Endodermal cell (in vitro differentiated cells): ENCODE results near the gene LRMDA. TPM values are rescaled to one million over a fixed set of nuclear protein-coding genes. Genes with fewer than 3 reads are reported as not detected.

ENCODE experiments used
- DNase-seq: peaks from one replicate; pipeline ENCODE4 v3.0.0-alpha.2; 2017
- H3K27ac ChIP-seq: 2 replicates; pipeline ENCODE4 v1.5.1; 2013; ENCODE audit warnings: mild to moderate bottlenecking, low read depth, low read length, moderate library complexity
- H3K27me3 ChIP-seq: 2 replicates; pipeline ENCODE4 v1.6.1; 2013; ENCODE audit warnings: mild to moderate bottlenecking, low read length, moderate library complexity; ENCODE audit not compliant: insufficient read depth, control insufficient read depth, poor library complexity, severe bottlenecking
- H3K36me3 ChIP-seq: 2 replicates; pipeline ENCODE4 v1.7.0; 2013; ENCODE audit warnings: mild to moderate bottlenecking, low read length, moderate library complexity; ENCODE audit not compliant: control insufficient read depth, insufficient read depth
- H3K4me1 ChIP-seq: one replicate; pipeline ENCODE4 v1.7.0; 2013; ENCODE audit warnings: low read length; ENCODE audit not compliant: control insufficient read depth, insufficient read depth
- H3K4me3 ChIP-seq: 2 replicates; pipeline ENCODE4 v1.5.1; 2013; ENCODE audit warnings: mild to moderate bottlenecking, low read length, moderate library complexity
- H3K9ac ChIP-seq: 2 replicates; pipeline ENCODE4 v1.6.1; 2013; ENCODE audit warnings: mild to moderate bottlenecking, low read length, moderate library complexity; ENCODE audit not compliant: poor library complexity, severe bottlenecking; ENCODE audit errors: extremely low read depth
- H3K9me3 ChIP-seq: 2 replicates; pipeline ENCODE4 v1.6.1; 2013; ENCODE audit warnings: mild to moderate bottlenecking, low read length, moderate library complexity; ENCODE audit not compliant: control insufficient read depth
- H3K27ac Mint-ChIP-seq: 2 replicates; pipeline ENCODE4 v1.8.0; 2020; ENCODE audit warnings: mixed read lengths
- H3K27me3 Mint-ChIP-seq: 2 replicates; pipeline ENCODE4 v1.8.0; 2021; ENCODE audit warnings: mild to moderate bottlenecking, mixed read lengths; ENCODE audit not compliant: insufficient read depth
- H3K36me3 Mint-ChIP-seq: 2 replicates; pipeline ENCODE4 v1.8.0; 2020; ENCODE audit warnings: low read depth, mixed read lengths
- H3K4me1 Mint-ChIP-seq: 2 replicates; pipeline ENCODE4 v1.8.0; 2020; ENCODE audit warnings: mixed read lengths
- H3K4me3 Mint-ChIP-seq: 2 replicates; pipeline ENCODE4 v1.8.0; 2020; ENCODE audit warnings: mild to moderate bottlenecking, moderate library complexity, mixed read lengths
- H3K9me3 Mint-ChIP-seq: 2 replicates; pipeline ENCODE4 v1.8.0; 2020; ENCODE audit warnings: mild to moderate bottlenecking, mixed read lengths
- CTCF ChIP-seq: fragments of 200-600 bp; sonication (generic); conservative IDR thresholded peaks from 2 replicates; pipeline ENCODE4 v1.5.0; 2021; ENCODE audit warnings: antibody characterized with exemption, mild to moderate bottlenecking
- WGBS, 2 experiments: methylation state at CpG; one replicate each; pipeline versions ENCODE4 v1.1.5 to v1.1.7; 2013; ENCODE audit warnings: missing lambda C conversion rate in 2 of 2, mixed read lengths in 1 of 2; ENCODE audit not compliant: insufficient coverage in 1 of 2, insufficient read length in 1 of 2; 5-methylcytosine and 5-hydroxymethylcytosine counted together
- total RNA-seq, 2 donors: library from RNA; stranded (reverse); fragmentation: NEBNext Ultra II Directional in 1 of 2; extraction: Animal tissue kit (Norgen Biotek cat#: 25700) in 1 of 2; gene quantifications; 2 replicates in 1 of 2; 3 replicates in 1 of 2; pipeline ENCODE4 v1.2.1, GENCODE V29; 2021

Gene LRMDA
- total RNA-seq, 2 donors from 2014 or later: 1.7 to 5.1 TPM

- no peak for DNase-seq
- no peaks in the 10 kb centered on the region for H3K36me3 Mint-ChIP-seq
- H3K27ac ChIP-seq: no peak overlapping the region
- no peaks in the 10 kb centered on the region for H3K9me3 ChIP-seq
- no peaks in the 10 kb centered on the region for H3K4me1 ChIP-seq
- H3K27me3 Mint-ChIP-seq: peaks cover 18% of the 10 kb centered on the region
- H3K4me1 Mint-ChIP-seq: no peaks in the 10 kb centered on the region
- no peak for TF ChIP-seq CTCF
- no peaks in the 10 kb centered on the region for H3K27me3 ChIP-seq
- no peak overlapping the region for H3K9ac ChIP-seq
- no peaks in the 10 kb centered on the region for H3K9me3 Mint-ChIP-seq
- H3K27ac Mint-ChIP-seq: no peak overlapping the region
- H3K36me3 ChIP-seq: no peaks in the 10 kb centered on the region
- H3K4me3 ChIP-seq: no peak overlapping the region
- no peak overlapping the region for H3K4me3 Mint-ChIP-seq
Observed at GRCh38 chr10:75502838-75503237, 71.4 kb downstream of the LRMDA start.

GRCh38 chr10:75505293-75505692, 73.9 kb downstream of the LRMDA start:
- no peak for TF ChIP-seq CTCF
- Histone ChIP-seq H3K4me3 (no peak overlapping the region), H3K36me3 (no peaks in the 10 kb centered on the region), H3K9ac (no peak overlapping the region), H3K27me3 (peaks cover 7% of the 10 kb centered on the region), H3K9me3 (no peaks in the 10 kb centered on the region), H3K4me1 (no peaks in the 10 kb centered on the region), H3K27ac (no peak overlapping the region)
- H3K36me3 Mint-ChIP-seq: no peaks in the 10 kb centered on the region
- no peak for DNase-seq
- 71 to 100% methylated on average over 1 of the region's 1 CpG for WGBS, 2 experiments
- H3K4me3 Mint-ChIP-seq: no peak overlapping the region
- H3K9me3 Mint-ChIP-seq: no peaks in the 10 kb centered on the region
- H3K27me3 Mint-ChIP-seq: peaks cover 17% of the 10 kb centered on the region
- H3K27ac Mint-ChIP-seq: no peak overlapping the region
- H3K4me1 Mint-ChIP-seq: no peaks in the 10 kb centered on the region

- WGBS, 2 experiments: 74 to 92% methylated on average over 2 to 3 of the region's 3 CpGs
- H3K27me3 ChIP-seq: peaks cover 14% of the 10 kb centered on the region
- H3K36me3 ChIP-seq: no peaks in the 10 kb centered on the region
- no peaks in the 10 kb centered on the region for H3K4me1 Mint-ChIP-seq
- H3K9me3 ChIP-seq: no peaks in the 10 kb centered on the region
- H3K27me3 Mint-ChIP-seq: peaks cover 21% of the 10 kb centered on the region
- no peaks in the 10 kb centered on the region for H3K36me3 Mint-ChIP-seq
- no peaks in the 10 kb centered on the region for H3K9me3 Mint-ChIP-seq
- no peaks in the 10 kb centered on the region for H3K4me1 ChIP-seq
- DNase-seq: no peak
- no peak overlapping the region for H3K9ac ChIP-seq
- no peak overlapping the region for H3K4me3 ChIP-seq
- no peak overlapping the region for H3K27ac ChIP-seq
- no peak for TF ChIP-seq CTCF
- H3K4me3 Mint-ChIP-seq: no peak overlapping the region
- no peak overlapping the region for H3K27ac Mint-ChIP-seq
Observed at GRCh38 chr10:75505840-75506506, 74.5 kb downstream of the LRMDA start.
